Osteocyte (in vitro differentiated cells): ENCODE data around the gene HACD2. TPM values are rescaled to one million over a fixed set of nuclear protein-coding genes. Genes with fewer than 3 reads are reported as not detected.

Source experiments
- DNase-seq: peaks from one replicate; pipeline ENCODE4 v3.0.0; 2021; ENCODE audit warnings: mixed read lengths; ENCODE audit not compliant: unreplicated experiment; ENCODE audit errors: extremely low spot score
- H3K27ac Mint-ChIP-seq: one replicate; pipeline ENCODE4 v1.8.0; 2021; ENCODE audit warnings: mild to moderate bottlenecking, mixed read lengths; ENCODE audit not compliant: unreplicated experiment
- H3K27me3 Mint-ChIP-seq: one replicate; pipeline ENCODE4 v1.8.0; 2021; ENCODE audit warnings: mixed read lengths; ENCODE audit not compliant: unreplicated experiment
- H3K36me3 Mint-ChIP-seq: one replicate; pipeline ENCODE4 v1.8.0; 2021; ENCODE audit warnings: mixed read lengths; ENCODE audit not compliant: unreplicated experiment
- H3K4me1 Mint-ChIP-seq: one replicate; pipeline ENCODE4 v1.8.0; 2021; ENCODE audit warnings: mixed read lengths; ENCODE audit not compliant: unreplicated experiment
- H3K4me3 Mint-ChIP-seq: one replicate; pipeline ENCODE4 v1.8.0; 2021; ENCODE audit warnings: mild to moderate bottlenecking, moderate library complexity, mixed read lengths; ENCODE audit not compliant: unreplicated experiment
- H3K9me3 Mint-ChIP-seq: one replicate; pipeline ENCODE4 v1.8.0; 2021; ENCODE audit warnings: mixed read lengths; ENCODE audit not compliant: unreplicated experiment
- total RNA-seq: library from RNA; stranded (reverse); gene quantifications from 2 replicates; pipeline ENCODE4 v1.2.1, GENCODE V29; 2021
- TF ChIP-seq, protein P1 (sequence below): fragments of 200-600 bp; sonication (generic); IDR thresholded peaks from 2 replicates; pipeline ENCODE4 v1.5.0; 2021; ENCODE audit warnings: antibody characterized with exemption, mild to moderate bottlenecking, moderate library complexity

HACD2 gene
- total RNA-seq, 1 donor from 2014 or later = 63.8 TPM

DNA sequence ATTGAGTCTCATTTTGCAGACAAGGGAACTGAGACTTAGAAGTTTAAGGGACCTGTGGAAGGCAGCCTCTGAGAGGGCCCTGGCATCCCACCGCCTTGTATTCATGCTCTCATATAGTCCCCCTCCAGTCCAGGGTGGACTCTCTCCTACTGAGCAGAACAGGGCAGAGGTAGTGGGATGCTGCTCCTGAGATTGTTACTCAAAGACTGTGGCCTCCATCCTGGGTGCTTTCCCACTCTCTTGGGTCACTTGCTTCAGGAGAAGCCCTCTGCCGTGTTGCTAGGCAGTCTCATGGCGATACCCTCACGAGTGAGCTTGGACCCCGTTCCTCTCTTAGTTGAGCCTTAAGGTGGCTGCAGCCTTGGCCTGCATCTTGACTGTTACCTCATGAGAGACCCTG is 113.7 kb downstream of the HACD2 start:
- peaks cover 2% of the 10 kb centered on the region for H3K4me1 Mint-ChIP-seq
- H3K27me3 Mint-ChIP-seq = peaks cover 52% of the 10 kb centered on the region
- no peak overlapping the region for H3K27ac Mint-ChIP-seq
- TF ChIP-seq, protein P1, sequence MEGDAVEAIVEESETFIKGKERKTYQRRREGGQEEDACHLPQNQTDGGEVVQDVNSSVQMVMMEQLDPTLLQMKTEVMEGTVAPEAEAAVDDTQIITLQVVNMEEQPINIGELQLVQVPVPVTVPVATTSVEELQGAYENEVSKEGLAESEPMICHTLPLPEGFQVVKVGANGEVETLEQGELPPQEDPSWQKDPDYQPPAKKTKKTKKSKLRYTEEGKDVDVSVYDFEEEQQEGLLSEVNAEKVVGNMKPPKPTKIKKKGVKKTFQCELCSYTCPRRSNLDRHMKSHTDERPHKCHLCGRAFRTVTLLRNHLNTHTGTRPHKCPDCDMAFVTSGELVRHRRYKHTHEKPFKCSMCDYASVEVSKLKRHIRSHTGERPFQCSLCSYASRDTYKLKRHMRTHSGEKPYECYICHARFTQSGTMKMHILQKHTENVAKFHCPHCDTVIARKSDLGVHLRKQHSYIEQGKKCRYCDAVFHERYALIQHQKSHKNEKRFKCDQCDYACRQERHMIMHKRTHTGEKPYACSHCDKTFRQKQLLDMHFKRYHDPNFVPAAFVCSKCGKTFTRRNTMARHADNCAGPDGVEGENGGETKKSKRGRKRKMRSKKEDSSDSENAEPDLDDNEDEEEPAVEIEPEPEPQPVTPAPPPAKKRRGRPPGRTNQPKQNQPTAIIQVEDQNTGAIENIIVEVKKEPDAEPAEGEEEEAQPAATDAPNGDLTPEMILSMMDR = no peak
- no peaks in the 10 kb centered on the region for H3K9me3 Mint-ChIP-seq
- H3K36me3 Mint-ChIP-seq = no peaks in the 10 kb centered on the region
- H3K4me3 Mint-ChIP-seq = no peak overlapping the region
- DNase-seq = no peak

DNA sequence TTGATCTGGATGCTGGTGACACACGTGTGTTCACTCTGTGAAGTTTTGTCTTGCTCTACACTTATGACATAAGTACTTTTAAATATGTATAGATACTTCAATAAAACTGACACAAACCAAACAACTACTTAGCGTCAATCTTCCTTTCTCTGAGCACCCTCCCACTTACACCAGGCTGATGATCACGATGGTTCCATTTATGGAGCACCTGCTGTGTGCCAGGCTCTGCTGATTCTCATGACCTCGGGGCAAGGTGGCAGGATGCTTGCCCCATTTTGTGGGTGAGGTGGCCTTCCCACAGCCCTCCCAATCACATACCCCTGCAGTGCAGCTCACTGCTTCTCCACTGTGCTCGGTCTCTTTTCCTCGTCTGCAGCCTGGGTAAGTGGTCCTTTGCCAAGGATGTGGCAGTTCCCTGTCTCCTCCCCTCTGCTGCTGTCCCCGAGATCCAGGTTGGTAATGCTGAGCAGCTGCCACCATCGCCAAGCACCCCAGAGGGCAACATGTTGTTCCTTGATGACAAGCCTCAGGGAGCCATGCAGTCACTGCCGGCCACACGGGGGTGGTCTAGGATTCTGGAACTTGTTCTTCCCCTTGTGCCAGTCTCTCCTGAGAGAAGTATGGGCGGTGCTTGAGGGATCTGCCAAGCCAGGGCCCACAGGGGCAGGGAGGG is 115.4 kb downstream of the HACD2 start:
- no peak for DNase-seq

DNA sequence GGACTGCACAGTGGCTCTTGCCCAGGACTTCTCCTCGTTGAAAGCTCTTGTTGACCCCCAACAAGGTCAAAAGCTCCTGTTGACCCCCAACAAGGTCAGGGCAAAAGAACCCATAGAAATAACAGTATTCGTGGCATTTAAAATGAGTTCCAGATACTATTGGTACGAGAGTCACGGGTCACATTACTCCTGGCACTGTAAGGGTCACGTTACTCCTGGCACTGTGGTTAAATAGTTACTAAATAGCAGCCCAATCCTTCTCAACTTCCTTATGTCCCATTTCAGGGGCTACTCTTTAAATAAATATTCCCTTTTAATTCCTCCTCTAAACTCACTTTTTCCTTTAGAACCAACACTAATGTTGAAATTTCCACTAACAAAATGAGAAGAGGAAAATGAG is 117.8 kb downstream of the HACD2 start:
- no peak overlapping the region for H3K27ac Mint-ChIP-seq
- TF ChIP-seq, protein P1 = no peak
- peaks cover 2% of the 10 kb centered on the region for H3K4me1 Mint-ChIP-seq
- H3K9me3 Mint-ChIP-seq = no peaks in the 10 kb centered on the region
- peaks cover 62% of the 10 kb centered on the region for H3K27me3 Mint-ChIP-seq
- H3K36me3 Mint-ChIP-seq = no peaks in the 10 kb centered on the region
- DNase-seq = no peak
- no peak overlapping the region for H3K4me3 Mint-ChIP-seq

More for the DNA sequence above, 115.4 kb downstream of the HACD2 start:
- Mint-ChIP-seq H3K36me3 (no peaks in the 10 kb centered on the region), H3K9me3 (no peaks in the 10 kb centered on the region), H3K27me3 (peaks cover 50% of the 10 kb centered on the region), H3K27ac (no peak overlapping the region), H3K4me1 (peaks cover 2% of the 10 kb centered on the region), H3K4me3 (no peak overlapping the region)
- TF ChIP-seq, protein P1 = no peak

DNA sequence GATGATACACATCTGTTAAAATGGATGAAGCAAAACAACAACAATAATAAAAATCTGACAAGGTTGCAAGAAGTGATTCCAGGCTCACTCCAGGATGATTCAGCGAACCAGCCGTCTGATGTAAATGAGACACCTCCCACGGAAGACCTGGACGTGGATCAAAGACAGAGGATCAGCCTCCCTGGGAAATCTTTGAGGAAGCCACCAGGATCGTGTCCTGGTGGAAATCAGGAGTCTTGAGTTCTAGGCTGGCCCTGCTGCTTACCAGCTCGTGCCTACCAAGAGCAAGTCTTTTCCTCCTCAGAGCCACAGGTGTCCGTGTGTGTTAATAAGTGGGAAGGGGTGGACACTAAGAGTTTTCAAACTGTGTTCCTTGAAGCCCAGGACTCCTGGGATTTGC is 120.6 kb downstream of the HACD2 start:
- Mint-ChIP-seq H3K27ac (no peak overlapping the region), H3K36me3 (no peaks in the 10 kb centered on the region), H3K27me3 (peaks cover 77% of the 10 kb centered on the region), H3K9me3 (no peaks in the 10 kb centered on the region), H3K4me1 (peaks cover 2% of the 10 kb centered on the region), H3K4me3 (no peak overlapping the region)
- no peak for DNase-seq
- TF ChIP-seq, protein P1 = no peak

DNA sequence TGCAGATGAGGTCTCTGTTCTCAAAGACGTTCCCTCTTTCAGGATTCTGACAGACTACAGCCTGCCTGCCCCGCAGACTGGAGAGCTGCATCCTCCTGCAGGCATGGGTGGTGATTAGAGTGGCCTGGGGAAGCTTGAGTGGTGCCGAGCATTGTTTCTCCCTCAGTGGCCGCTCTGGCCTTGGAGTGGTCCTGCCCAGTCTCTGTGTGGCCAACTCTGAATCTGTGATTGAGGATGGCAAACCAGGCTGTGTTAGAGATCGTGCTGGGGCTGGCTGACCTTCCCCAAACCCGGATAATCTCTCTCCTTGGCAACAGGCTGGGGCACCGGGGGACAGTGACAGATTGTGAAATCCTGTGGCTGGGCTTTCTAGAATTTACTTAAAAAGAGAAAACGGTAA is 125.0 kb downstream of the HACD2 start:
- Mint-ChIP-seq H3K4me3 (no peak overlapping the region), H3K27me3 (peaks cover 86% of the 10 kb centered on the region), H3K36me3 (no peaks in the 10 kb centered on the region), H3K27ac (no peak overlapping the region), H3K9me3 (no peaks in the 10 kb centered on the region), H3K4me1 (no peaks in the 10 kb centered on the region)
- DNase-seq = no peak
- TF ChIP-seq, protein P1 = no peak
